ENCODE measurements around the gene PARP3. TPM values are rescaled to one million over a fixed set of nuclear protein-coding genes. Genes with fewer than 3 reads are reported as not detected.

Gene PARP3
- total and polyA plus RNA-seq, 2 donors from 2014 or later: 28.5 to 30.1 TPM

DNA sequence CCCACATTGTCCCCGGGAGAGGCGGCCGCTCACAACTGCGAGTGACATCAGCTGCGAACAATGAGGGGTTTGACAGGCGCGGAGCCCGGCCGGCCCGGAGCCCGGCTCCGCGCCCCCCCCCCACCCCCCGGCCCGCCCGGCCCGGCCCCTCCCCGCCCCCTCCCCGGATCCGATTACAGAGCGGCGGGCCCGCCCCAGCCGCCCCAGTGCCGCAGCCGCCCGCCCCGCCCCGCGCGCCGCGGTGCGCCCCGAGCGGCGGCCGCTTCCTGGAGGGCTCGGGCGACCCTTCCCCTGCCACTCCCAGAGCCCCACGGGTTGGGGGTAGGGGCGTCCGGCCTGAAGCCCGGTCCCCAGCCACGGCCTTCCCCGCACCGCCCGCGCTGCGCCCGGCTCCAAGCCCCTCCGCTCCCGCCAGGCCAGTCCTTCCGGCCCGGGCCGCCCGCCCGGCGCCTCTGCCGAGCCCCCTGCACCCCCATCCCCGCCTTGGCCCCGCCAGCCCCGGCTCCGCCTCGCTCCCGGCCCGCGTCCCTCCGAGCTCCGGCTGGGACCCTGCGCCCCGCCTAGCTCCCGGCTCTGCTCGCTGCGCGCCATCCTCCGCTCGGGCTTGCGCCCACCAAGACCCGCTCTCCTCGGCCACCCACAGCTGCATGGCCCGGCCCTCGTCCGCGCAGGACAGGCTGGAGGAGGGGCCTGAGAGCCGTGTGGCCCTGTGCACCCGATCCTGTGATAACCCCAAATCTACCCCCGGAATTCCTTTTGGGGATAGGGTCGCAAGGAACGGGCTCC, 25.4 kb downstream of the PARP3 start, which contains the start of gene PCBP4:
Gene PCBP4 (minus strand): TSS at position 71 of the 786 bp plus-strand sequence. CDS start 6,214 bp downstream, outside the sequence.
- TF ChIP-seq, protein P1, sequence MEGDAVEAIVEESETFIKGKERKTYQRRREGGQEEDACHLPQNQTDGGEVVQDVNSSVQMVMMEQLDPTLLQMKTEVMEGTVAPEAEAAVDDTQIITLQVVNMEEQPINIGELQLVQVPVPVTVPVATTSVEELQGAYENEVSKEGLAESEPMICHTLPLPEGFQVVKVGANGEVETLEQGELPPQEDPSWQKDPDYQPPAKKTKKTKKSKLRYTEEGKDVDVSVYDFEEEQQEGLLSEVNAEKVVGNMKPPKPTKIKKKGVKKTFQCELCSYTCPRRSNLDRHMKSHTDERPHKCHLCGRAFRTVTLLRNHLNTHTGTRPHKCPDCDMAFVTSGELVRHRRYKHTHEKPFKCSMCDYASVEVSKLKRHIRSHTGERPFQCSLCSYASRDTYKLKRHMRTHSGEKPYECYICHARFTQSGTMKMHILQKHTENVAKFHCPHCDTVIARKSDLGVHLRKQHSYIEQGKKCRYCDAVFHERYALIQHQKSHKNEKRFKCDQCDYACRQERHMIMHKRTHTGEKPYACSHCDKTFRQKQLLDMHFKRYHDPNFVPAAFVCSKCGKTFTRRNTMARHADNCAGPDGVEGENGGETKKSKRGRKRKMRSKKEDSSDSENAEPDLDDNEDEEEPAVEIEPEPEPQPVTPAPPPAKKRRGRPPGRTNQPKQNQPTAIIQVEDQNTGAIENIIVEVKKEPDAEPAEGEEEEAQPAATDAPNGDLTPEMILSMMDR (IDR thresholded peaks at IDR 0.05; ENCODE audit: borderline replicate concordance, extremely low read depth, insufficient read depth): no peak
- Histone ChIP-seq H3K9ac (ENCODE audit: low read length in 3 of 3) (peak within 1 kb of the TSS; percentile 47 to 95 (median 69)), H3K4me1 (ENCODE audit: control insufficient read depth in 2 of 3, insufficient read depth in 2 of 3, low read depth in 1 of 3, low read length in 3 of 3) (peaks cover 0 to 12% (median 4%) of the 10 kb centered on the region in 3 donors), H3K27ac (ENCODE audit: low read depth in 2 of 2, low read length in 2 of 2) (peak within 1 kb of the TSS; percentile 71 to 81), H3K36me3 (ENCODE audit: control insufficient read depth in 2 of 3, insufficient read depth in 3 of 3, low read length in 3 of 3) (peaks cover 0 to 5% (median 0%) of the 10 kb centered on the region in 3 donors), H3K27me3 (ENCODE audit: control insufficient read depth, insufficient read depth, low read length) (no peaks in the 10 kb centered on the region), H3K9me3 (ENCODE audit: control insufficient read depth in 2 of 3, insufficient read depth in 1 of 3, low read length in 3 of 3) (no peaks in the 10 kb centered on the region), H3K4me3 (ENCODE audit: low read length in 3 of 3) (peak within 1 kb of the TSS; percentile 60 to 77 (median 69))
- intact Hi-C loops (cut with DNase I): no loop called here
- FAIRE-seq (no peak), DNase-seq (peak; percentile 68 to 91 (median 86))

DNA sequence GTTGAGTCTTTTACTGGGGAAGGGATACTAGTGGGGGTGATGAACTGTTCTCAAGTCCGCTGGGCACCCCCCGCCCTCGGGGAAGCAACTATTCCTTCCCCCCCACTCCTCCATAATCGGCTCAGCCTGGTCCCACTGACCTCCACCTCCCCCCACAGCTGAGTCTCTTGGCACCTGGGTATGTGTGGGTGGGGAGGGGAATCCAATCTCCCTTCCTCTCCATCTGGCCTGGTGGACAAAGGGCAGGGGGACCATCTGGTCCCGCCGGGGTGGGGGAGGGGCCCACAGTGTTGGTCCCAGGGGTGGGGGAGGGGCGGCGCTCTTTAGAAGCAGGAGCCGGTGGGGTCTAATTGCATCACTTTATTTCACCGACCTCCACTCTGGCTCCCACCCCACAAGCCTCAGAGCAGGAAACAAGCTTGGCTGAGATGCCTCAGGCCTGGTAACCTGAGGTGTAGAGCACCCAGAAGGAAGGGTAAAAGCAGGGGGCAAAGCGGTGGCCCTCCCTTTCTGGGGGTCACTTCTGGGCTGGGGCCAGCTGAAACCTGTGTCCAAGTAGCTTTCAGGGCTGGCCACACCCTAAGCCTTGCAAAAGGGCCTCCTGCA, 26.1 kb downstream of the PARP3 start:
- H3K4me1 ChIP-seq (ENCODE audit: control insufficient read depth in 2 of 3, insufficient read depth in 2 of 3, low read depth in 1 of 3, low read length in 3 of 3): peaks cover 0 to 12% (median 4%) of the 10 kb centered on the region in 3 donors
- peak in 4 of 5 donors; percentile 76 to 94 (median 82) for DNase-seq

DNA sequence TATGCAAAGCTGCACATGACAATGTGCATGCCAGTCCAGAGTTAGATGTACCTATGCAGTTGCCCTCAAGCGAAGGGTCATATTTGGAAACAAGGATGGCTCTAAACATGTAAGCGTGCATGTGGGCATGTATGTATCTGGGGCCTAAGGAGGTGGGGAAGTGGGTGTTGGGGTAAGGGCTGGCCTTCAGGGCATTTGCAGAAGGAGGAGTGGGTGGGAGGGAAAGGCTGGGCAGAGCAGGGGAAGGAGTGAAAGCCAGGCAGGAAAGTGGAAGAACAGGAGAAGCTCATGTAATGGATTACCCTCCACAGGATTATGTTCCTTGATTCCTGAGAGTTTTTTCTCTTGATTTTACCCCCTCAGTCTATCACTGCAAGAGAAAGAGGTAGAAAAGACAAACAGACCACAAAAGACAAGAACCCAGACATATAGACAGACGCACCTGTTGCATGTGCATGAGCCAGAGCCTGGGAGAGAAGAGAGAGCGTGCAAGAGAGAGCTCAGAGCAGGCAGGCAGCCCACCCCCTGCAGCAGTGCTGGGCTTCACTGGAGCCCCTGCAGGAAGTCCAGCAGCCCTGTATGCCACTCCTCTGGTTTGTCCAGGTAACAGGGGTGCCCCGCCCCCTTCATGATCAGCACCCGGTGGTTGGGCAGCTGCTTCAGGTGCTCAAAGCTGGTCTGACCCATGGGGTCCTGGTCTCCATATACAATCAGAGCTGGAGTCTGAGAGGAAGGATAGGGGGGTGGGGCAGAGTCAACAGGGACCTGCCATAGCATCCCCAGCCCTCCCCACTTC, 26.9 kb downstream of the PARP3 start:
- no peaks in the 10 kb centered on the region for H3K9me3 ChIP-seq (ENCODE audit: control insufficient read depth in 2 of 3, insufficient read depth in 1 of 3, low read length in 3 of 3)
- peaks cover 0 to 13% (median 4%) of the 10 kb centered on the region in 3 donors for H3K4me1 ChIP-seq (ENCODE audit: control insufficient read depth in 2 of 3, insufficient read depth in 2 of 3, low read depth in 1 of 3, low read length in 3 of 3)
- H3K36me3 ChIP-seq (ENCODE audit: control insufficient read depth in 2 of 3, insufficient read depth in 3 of 3, low read length in 3 of 3): peaks cover 0 to 5% (median 0%) of the 10 kb centered on the region in 3 donors
- DNase-seq (peak in 1 of 5 donors; percentile 33), FAIRE-seq (no peak)
- TF ChIP-seq, protein P1 (IDR thresholded peaks at IDR 0.05; ENCODE audit: borderline replicate concordance, extremely low read depth, insufficient read depth): no peak
- H3K4me3 ChIP-seq (ENCODE audit: low read length in 3 of 3): no peak overlapping the region
- H3K27me3 ChIP-seq (ENCODE audit: control insufficient read depth, insufficient read depth, low read length): no peaks in the 10 kb centered on the region
- intact Hi-C loops (cut with DNase I): no loop called here
- H3K9ac ChIP-seq (ENCODE audit: low read length in 3 of 3): no peak overlapping the region
- H3K27ac ChIP-seq (ENCODE audit: low read depth in 2 of 2, low read length in 2 of 2): no peak overlapping the region

More for the DNA sequence above, 26.1 kb downstream of the PARP3 start:
- intact Hi-C loops (cut with DNase I): no loop called here
- TF ChIP-seq, protein P1 (IDR thresholded peaks at IDR 0.05; ENCODE audit: borderline replicate concordance, extremely low read depth, insufficient read depth): no peak
- peaks cover 0 to 5% (median 0%) of the 10 kb centered on the region in 3 donors for H3K36me3 ChIP-seq (ENCODE audit: control insufficient read depth in 2 of 3, insufficient read depth in 3 of 3, low read length in 3 of 3)
- H3K27ac ChIP-seq (ENCODE audit: low read depth in 2 of 2, low read length in 2 of 2): peak overlapping the region; percentile 71 to 81
- no peaks in the 10 kb centered on the region for H3K27me3 ChIP-seq (ENCODE audit: control insufficient read depth, insufficient read depth, low read length)
- no peaks in the 10 kb centered on the region for H3K9me3 ChIP-seq (ENCODE audit: control insufficient read depth in 2 of 3, insufficient read depth in 1 of 3, low read length in 3 of 3)
- peak overlapping the region in 2 of 3 donors; percentile 46 to 69 for H3K9ac ChIP-seq (ENCODE audit: low read length in 3 of 3)
- no peak for FAIRE-seq
- H3K4me3 ChIP-seq (ENCODE audit: low read length in 3 of 3): peak overlapping the region; percentile 17 to 64 (median 60)
